ENCODE data around the gene MUC6.

The MUC6 gene

GRCh38 chr11:1072821-1073231, 36.3 kb upstream of the MUC6 start:
- no peak for DNase-seq

- DNase-seq, result no peak
Measured at GRCh38 chr11:1072116-1072820, 35.8 kb upstream of the MUC6 start.

GRCh38 chr11:1071571-1072115, 35.1 kb upstream of the MUC6 start:
- DNase-seq, result no peak

GRCh38 chr11:1070594-1071462, 34.3 kb upstream of the MUC6 start:
- DNase-seq, result no peak

- no peak for DNase-seq
Measured at GRCh38 chr11:1069740-1070139, 33.2 kb upstream of the MUC6 start.

- DNase-seq, result no peak
Measured at GRCh38 chr11:1067812-1068496, 31.4 kb upstream of the MUC6 start.

- DNase-seq, result no peak
Measured at GRCh38 chr11:1064167-1064566, 27.6 kb upstream of the MUC6 start.

- no peak for DNase-seq
Measured at GRCh38 chr11:1062075-1062820, 25.7 kb upstream of the MUC6 start.

GRCh38 chr11:1060852-1061616, 24.5 kb upstream of the MUC6 start:
- DNase-seq, result no peak

- DNase-seq, result no peak
Measured at GRCh38 chr11:1060410-1060809, 23.9 kb upstream of the MUC6 start.

GRCh38 chr11:1059759-1060158, 23.2 kb upstream of the MUC6 start:
- DNase-seq, result no peak

GRCh38 chr11:1057806-1058205, 21.3 kb upstream of the MUC6 start:
- DNase-seq, result no peak

GRCh38 chr11:1055990-1056771, 19.7 kb upstream of the MUC6 start:
- no peak for DNase-seq

GRCh38 chr11:1055109-1055703, 18.7 kb upstream of the MUC6 start:
- no peak for DNase-seq

GRCh38 chr11:1054143-1055108, 17.9 kb upstream of the MUC6 start:
- no peak for DNase-seq

GRCh38 chr11:1053121-1053901, 16.8 kb upstream of the MUC6 start:
- DNase-seq, result no peak

GRCh38 chr11:1052133-1053011, 15.9 kb upstream of the MUC6 start:
- DNase-seq, result no peak
